GM23248 (cell line): ENCODE results near the gene RBM19. TPM values are rescaled to one million over a fixed set of nuclear protein-coding genes. Genes with fewer than 3 reads are reported as not detected.

Experiments
- DNase-seq: peaks from one replicate; pipeline ENCODE4 v3.0.0-alpha.2; 2015
- H2AFZ ChIP-seq: fragments of 200-600 bp; sonication (generic); 2 replicates; pipeline ENCODE4 v1.6.1; 2016; ENCODE audit warnings: antibody characterized with exemption
- H3F3A ChIP-seq: fragments of 200-600 bp; sonication (generic); 2 replicates; pipeline ENCODE4 v1.6.1; 2016; ENCODE audit warnings: mild to moderate bottlenecking, antibody characterized with exemption, mixed run types; ENCODE audit not compliant: insufficient read depth
- H3K27ac ChIP-seq: fragments of 200-600 bp; sonication (generic); 2 replicates; pipeline ENCODE4 v1.5.1; 2016; ENCODE audit warnings: mild to moderate bottlenecking
- H3K27me3 ChIP-seq: fragments of 200-600 bp; sonication (generic); replicated peaks from 2 replicates; pipeline ENCODE4 v1.6.1; 2016; ENCODE audit warnings: mild to moderate bottlenecking; ENCODE audit not compliant: insufficient read depth
- H3K36me3 ChIP-seq: fragments of 200-600 bp; sonication (generic); 2 replicates; pipeline ENCODE4 v1.6.1; 2016; ENCODE audit warnings: low read depth, mild to moderate bottlenecking
- H3K4me1 ChIP-seq: fragments of 200-600 bp; sonication (generic); 2 replicates; pipeline ENCODE4 v1.6.1; 2016; ENCODE audit warnings: mild to moderate bottlenecking; ENCODE audit not compliant: insufficient read depth
- H3K4me2 ChIP-seq: fragments of 200-600 bp; sonication (generic); one replicate; pipeline ENCODE4 v1.6.1; 2016; ENCODE audit warnings: mild to moderate bottlenecking; ENCODE audit not compliant: unreplicated experiment
- H3K4me3 ChIP-seq: fragments of 200-600 bp; sonication (generic); 2 replicates; pipeline ENCODE4 v1.5.1; 2016; ENCODE audit warnings: mild to moderate bottlenecking
- H3K79me2 ChIP-seq: fragments of 200-600 bp; sonication (generic); 2 replicates; pipeline ENCODE4 v1.6.1; 2016; ENCODE audit warnings: mild to moderate bottlenecking; ENCODE audit not compliant: insufficient read depth
- H3K9ac ChIP-seq: fragments of 200-600 bp; sonication (generic); 2 replicates; pipeline ENCODE4 v1.6.1; 2016; ENCODE audit warnings: mild to moderate bottlenecking
- H3K9me2 ChIP-seq: fragments of 200-600 bp; sonication (generic); 2 replicates; pipeline ENCODE4 v1.6.1; 2016; ENCODE audit warnings: mixed run types, mild to moderate bottlenecking, moderate library complexity; ENCODE audit not compliant: insufficient read depth
- H3K9me3 ChIP-seq: fragments of 200-600 bp; sonication (generic); one replicate; pipeline ENCODE4 v1.6.1; 2017; ENCODE audit warnings: low read depth
- H4K20me1 ChIP-seq: fragments of 200-600 bp; sonication (generic); 2 replicates; pipeline ENCODE4 v1.6.0; 2016; ENCODE audit not compliant: insufficient read depth
- EZH2 ChIP-seq: fragments of 200-600 bp; sonication (generic); IDR thresholded peaks from 2 replicates; pipeline ENCODE4 v1.6.1; 2018; ENCODE audit warnings: antibody characterized with exemption, mild to moderate bottlenecking; ENCODE audit not compliant: insufficient read depth, poor library complexity, severe bottlenecking
- EZH2phosphoT487 ChIP-seq: fragments of 200-600 bp; sonication (generic); IDR thresholded peaks from 2 replicates; pipeline ENCODE4 v1.6.1; 2018; ENCODE audit warnings: antibody characterized with exemption, moderate library complexity, mild to moderate bottlenecking, low read depth; ENCODE audit not compliant: insufficient read depth
- WGBS, 2 experiments: methylation state at CpG; one replicate each; pipeline ENCODE4 v1.1.6; 2015 to 2017; ENCODE audit warnings: low lambda C conversion rate in 2 of 2, low coverage in 1 of 2; ENCODE audit errors: missing lambda C conversion rate in 2 of 2; 5-methylcytosine and 5-hydroxymethylcytosine counted together
- in situ Hi-C: fragments of 300-500 bp; cut with MboI; formaldehyde crosslinking; loops from 2 replicates; pipeline ENCODE4 v1.15.0; 2020
- polyA plus RNA-seq: library from polyadenylated mRNA; unstranded; fragments of >200 nt; fragmentation: Nextera tagmentation; extraction: Ambion mirVana; gene quantifications from 2 replicates; pipeline ENCODE4 v1.2.1, GENCODE V29; 2016
- total RNA-seq: library from RNA; depleted of rRNA; stranded (reverse); fragments of >200 nt; shearing (Covaris generic); gene quantifications from 2 replicates; pipeline ENCODE4 v1.2.3, GENCODE V29; 2014

Gene RBM19
- total and polyA plus RNA-seq, 2 experiments from 2014 or later: 14.8 to 17.1 TPM

- no peak overlapping the region for H3K4me2 ChIP-seq
- H3K4me3 ChIP-seq: no peak overlapping the region
- H3K27me3 ChIP-seq: no peaks in the 10 kb centered on the region
- in situ Hi-C loops: no loop called here
- no peaks in the 10 kb centered on the region for H3F3A ChIP-seq
- peaks cover 2% of the 10 kb centered on the region; the same call in 1 of the 2 replicates for H3K36me3 ChIP-seq
- H3K9me3 ChIP-seq: no peaks in the 10 kb centered on the region
- no peak for DNase-seq
- no peaks in the 10 kb centered on the region for H3K9me2 ChIP-seq
- no peaks in the 10 kb centered on the region for H3K79me2 ChIP-seq
- TF ChIP-seq EZH2phosphoT487 (no peak), EZH2 (no peak)
- no peaks in the 10 kb centered on the region for H3K4me1 ChIP-seq
- H3K27ac ChIP-seq: no peak overlapping the region
- no peaks in the 10 kb centered on the region for H4K20me1 ChIP-seq
- 90 to 92% methylated on average over 8 of the region's 8 CpGs for WGBS, 2 experiments
- H2AFZ ChIP-seq: no peak overlapping the region
- H3K9ac ChIP-seq: no peak overlapping the region
Observed at GRCh38 chr12:113946175-113946574, 19.9 kb downstream of the RBM19 start.

- DNase-seq: no peak
- H3K9me2 ChIP-seq: no peaks in the 10 kb centered on the region
- no peaks in the 10 kb centered on the region for H3K9me3 ChIP-seq
- H3K27me3 ChIP-seq: no peaks in the 10 kb centered on the region
- no peak overlapping the region for H3K4me3 ChIP-seq
- in situ Hi-C loops: no loop called here
- no peaks in the 10 kb centered on the region for H3K79me2 ChIP-seq
- H3K4me2 ChIP-seq: no peak overlapping the region
- H3K27ac ChIP-seq: no peak overlapping the region
- H3K36me3 ChIP-seq: peaks cover 7% of the 10 kb centered on the region; the same call in 1 of the 2 replicates
- no peak overlapping the region for H2AFZ ChIP-seq
- H3F3A ChIP-seq: no peaks in the 10 kb centered on the region
- H3K9ac ChIP-seq: no peak overlapping the region
- WGBS, 2 experiments: 86 to 92% methylated on average over 18 to 20 of the region's 20 CpGs
- no peaks in the 10 kb centered on the region for H4K20me1 ChIP-seq
- TF ChIP-seq EZH2phosphoT487: no peak
- TF ChIP-seq EZH2: no peak
- no peaks in the 10 kb centered on the region for H3K4me1 ChIP-seq
Observed at GRCh38 chr12:113945174-113946173, 20.7 kb downstream of the RBM19 start.

- in situ Hi-C loops: no loop called here
- H3K9me2 ChIP-seq: no peaks in the 10 kb centered on the region
- H3K4me1 ChIP-seq: no peaks in the 10 kb centered on the region
- no peak overlapping the region for H2AFZ ChIP-seq
- no peak overlapping the region for H3K4me2 ChIP-seq
- no peak overlapping the region for H3K9ac ChIP-seq
- no peak overlapping the region for H3K4me3 ChIP-seq
- 90 to 93% methylated on average over 15 of the region's 15 CpGs for WGBS, 2 experiments
- no peaks in the 10 kb centered on the region for H3F3A ChIP-seq
- TF ChIP-seq EZH2phosphoT487: no peak
- TF ChIP-seq EZH2: no peak
- DNase-seq: no peak
- no peak overlapping the region for H3K27ac ChIP-seq
- H4K20me1 ChIP-seq: no peaks in the 10 kb centered on the region
- H3K9me3 ChIP-seq: no peaks in the 10 kb centered on the region
- H3K27me3 ChIP-seq: no peaks in the 10 kb centered on the region
- H3K36me3 ChIP-seq: peaks cover 7% of the 10 kb centered on the region; the same call in 1 of the 2 replicates
- no peaks in the 10 kb centered on the region for H3K79me2 ChIP-seq
Observed at GRCh38 chr12:113942209-113942608, 23.9 kb downstream of the RBM19 start.

- H3K9me3 ChIP-seq: no peaks in the 10 kb centered on the region
- H3K27me3 ChIP-seq: no peaks in the 10 kb centered on the region
Observed at GRCh38 chr12:113941208-113941486, 25.0 kb downstream of the RBM19 start.

More at GRCh38 chr12:113941208-113941486, 25.0 kb downstream of the RBM19 start:
- TF ChIP-seq EZH2phosphoT487 (no peak), EZH2 (no peak)
- no peak overlapping the region for H3K27ac ChIP-seq
- no peaks in the 10 kb centered on the region for H3K79me2 ChIP-seq
- H4K20me1 ChIP-seq: no peaks in the 10 kb centered on the region
- peaks cover 7% of the 10 kb centered on the region; the same call in 1 of the 2 replicates for H3K36me3 ChIP-seq
- in situ Hi-C loops: no loop called here
- DNase-seq: no peak
- no peak overlapping the region for H2AFZ ChIP-seq
- no peak overlapping the region for H3K4me2 ChIP-seq
- no peaks in the 10 kb centered on the region for H3K9me2 ChIP-seq
- no peaks in the 10 kb centered on the region for H3K4me1 ChIP-seq
- no peak overlapping the region for H3K9ac ChIP-seq
- no peak overlapping the region for H3K4me3 ChIP-seq
- 96 to 100% methylated on average over 1 of the region's 1 CpG for WGBS, 2 experiments
- no peaks in the 10 kb centered on the region for H3F3A ChIP-seq
